GM12878 (cell line): ENCODE data around the gene WDR45B.

ENCODE experiments used
- CREB1 ChIP-seq: IDR thresholded peaks from 2 replicates; pipeline ENCODE4 v1.6.1; 2012; ENCODE audit warnings: low read depth, mild to moderate bottlenecking, inconsistent platforms
- FOXK2 ChIP-seq: fragments of 450-650 bp; IDR thresholded peaks from 2 replicates; pipeline ENCODE4 v1.6.1; 2017; ENCODE audit warnings: mild to moderate bottlenecking, moderate library complexity
- HDGF ChIP-seq: fragments of 450-650 bp; IDR thresholded peaks from 2 replicates; pipeline ENCODE4 v1.6.1; 2016; ENCODE audit warnings: antibody characterized with exemption
- MTA2 ChIP-seq: fragments of 450-650 bp; IDR thresholded peaks from 2 replicates; pipeline ENCODE4 v1.6.1; 2016; ENCODE audit warnings: low read depth, mild to moderate bottlenecking, moderate library complexity
- MYB ChIP-seq: fragments of 150-350 bp; IDR thresholded peaks from 2 replicates; pipeline ENCODE4 v1.6.1; 2014; ENCODE audit warnings: mild to moderate bottlenecking, low read depth, low read length, borderline replicate concordance
- NFIC ChIP-seq: IDR thresholded peaks from 2 replicates; pipeline ENCODE4 v1.6.1; 2012; ENCODE audit warnings: low read depth, mild to moderate bottlenecking, inconsistent platforms, low read length, moderate library complexity
- POLR2A ChIP-seq: IDR thresholded peaks from 2 replicates; pipeline ENCODE4 v1.6.1; 2011; ENCODE audit warnings: low read depth, mild to moderate bottlenecking, low read length
- ZNF274 ChIP-seq: IDR thresholded peaks from one replicate; pipeline ENCODE4 v1.8.0; 2011; ENCODE audit not compliant: insufficient read length, insufficient read depth
- TF ChIP-seq, protein P1 (sequence below), 3 experiments: IDR thresholded peaks in 2 of 3; conservative IDR thresholded peaks in 1 of 3; 2 replicates each; pipeline ENCODE4 v1.5.1; 2011; ENCODE audit warnings: low read depth in 3 of 3, low read length in 3 of 3, mild to moderate bottlenecking in 3 of 3, control low read depth in 2 of 3, moderate library complexity in 2 of 3, inconsistent platforms in 1 of 3, mixed read lengths in 1 of 3; ENCODE audit not compliant: control insufficient read depth in 2 of 3, insufficient read depth in 1 of 3; ENCODE audit errors: extremely low read depth in 1 of 3
- TF ChIP-seq, protein P2 (sequence below): fragments of 450-650 bp; IDR thresholded peaks from 2 replicates; pipeline ENCODE4 v1.6.1; 2017; ENCODE audit warnings: mild to moderate bottlenecking, moderate library complexity

DNA sequence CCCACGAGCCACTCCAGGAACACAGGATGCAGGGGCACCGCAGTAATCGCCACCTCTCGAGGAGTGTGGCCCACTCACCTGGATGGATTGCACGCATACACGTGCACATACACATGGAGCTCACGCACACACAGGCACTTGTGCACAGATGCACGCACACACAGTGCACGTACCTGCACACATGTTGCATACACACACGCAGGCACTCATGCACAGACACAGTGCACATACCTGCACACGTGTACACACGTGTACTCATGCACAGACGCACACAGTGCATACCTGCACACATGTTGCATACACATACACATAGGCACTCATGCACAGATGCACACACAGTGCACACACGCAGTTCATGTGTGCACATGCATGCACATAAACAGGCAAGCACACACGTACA is 11.6 kb upstream of the WDR45B start:
- no peak for TF ChIP-seq FOXK2
- TF ChIP-seq MTA2 = no peak
- TF ChIP-seq MYB = no peak
- TF ChIP-seq CREB1 = no peak
- TF ChIP-seq, protein P1, sequence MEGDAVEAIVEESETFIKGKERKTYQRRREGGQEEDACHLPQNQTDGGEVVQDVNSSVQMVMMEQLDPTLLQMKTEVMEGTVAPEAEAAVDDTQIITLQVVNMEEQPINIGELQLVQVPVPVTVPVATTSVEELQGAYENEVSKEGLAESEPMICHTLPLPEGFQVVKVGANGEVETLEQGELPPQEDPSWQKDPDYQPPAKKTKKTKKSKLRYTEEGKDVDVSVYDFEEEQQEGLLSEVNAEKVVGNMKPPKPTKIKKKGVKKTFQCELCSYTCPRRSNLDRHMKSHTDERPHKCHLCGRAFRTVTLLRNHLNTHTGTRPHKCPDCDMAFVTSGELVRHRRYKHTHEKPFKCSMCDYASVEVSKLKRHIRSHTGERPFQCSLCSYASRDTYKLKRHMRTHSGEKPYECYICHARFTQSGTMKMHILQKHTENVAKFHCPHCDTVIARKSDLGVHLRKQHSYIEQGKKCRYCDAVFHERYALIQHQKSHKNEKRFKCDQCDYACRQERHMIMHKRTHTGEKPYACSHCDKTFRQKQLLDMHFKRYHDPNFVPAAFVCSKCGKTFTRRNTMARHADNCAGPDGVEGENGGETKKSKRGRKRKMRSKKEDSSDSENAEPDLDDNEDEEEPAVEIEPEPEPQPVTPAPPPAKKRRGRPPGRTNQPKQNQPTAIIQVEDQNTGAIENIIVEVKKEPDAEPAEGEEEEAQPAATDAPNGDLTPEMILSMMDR (IDR thresholded peaks at IDR 0.05 in 2 of 3, conservative IDR thresholded peaks at IDR 0.05 in 1 of 3; ENCODE audit: control insufficient read depth in 2 of 3, extremely low read depth in 1 of 3, insufficient read depth in 1 of 3, low read depth in 3 of 3, low read length in 3 of 3) = no peak
- TF ChIP-seq, protein P2, sequence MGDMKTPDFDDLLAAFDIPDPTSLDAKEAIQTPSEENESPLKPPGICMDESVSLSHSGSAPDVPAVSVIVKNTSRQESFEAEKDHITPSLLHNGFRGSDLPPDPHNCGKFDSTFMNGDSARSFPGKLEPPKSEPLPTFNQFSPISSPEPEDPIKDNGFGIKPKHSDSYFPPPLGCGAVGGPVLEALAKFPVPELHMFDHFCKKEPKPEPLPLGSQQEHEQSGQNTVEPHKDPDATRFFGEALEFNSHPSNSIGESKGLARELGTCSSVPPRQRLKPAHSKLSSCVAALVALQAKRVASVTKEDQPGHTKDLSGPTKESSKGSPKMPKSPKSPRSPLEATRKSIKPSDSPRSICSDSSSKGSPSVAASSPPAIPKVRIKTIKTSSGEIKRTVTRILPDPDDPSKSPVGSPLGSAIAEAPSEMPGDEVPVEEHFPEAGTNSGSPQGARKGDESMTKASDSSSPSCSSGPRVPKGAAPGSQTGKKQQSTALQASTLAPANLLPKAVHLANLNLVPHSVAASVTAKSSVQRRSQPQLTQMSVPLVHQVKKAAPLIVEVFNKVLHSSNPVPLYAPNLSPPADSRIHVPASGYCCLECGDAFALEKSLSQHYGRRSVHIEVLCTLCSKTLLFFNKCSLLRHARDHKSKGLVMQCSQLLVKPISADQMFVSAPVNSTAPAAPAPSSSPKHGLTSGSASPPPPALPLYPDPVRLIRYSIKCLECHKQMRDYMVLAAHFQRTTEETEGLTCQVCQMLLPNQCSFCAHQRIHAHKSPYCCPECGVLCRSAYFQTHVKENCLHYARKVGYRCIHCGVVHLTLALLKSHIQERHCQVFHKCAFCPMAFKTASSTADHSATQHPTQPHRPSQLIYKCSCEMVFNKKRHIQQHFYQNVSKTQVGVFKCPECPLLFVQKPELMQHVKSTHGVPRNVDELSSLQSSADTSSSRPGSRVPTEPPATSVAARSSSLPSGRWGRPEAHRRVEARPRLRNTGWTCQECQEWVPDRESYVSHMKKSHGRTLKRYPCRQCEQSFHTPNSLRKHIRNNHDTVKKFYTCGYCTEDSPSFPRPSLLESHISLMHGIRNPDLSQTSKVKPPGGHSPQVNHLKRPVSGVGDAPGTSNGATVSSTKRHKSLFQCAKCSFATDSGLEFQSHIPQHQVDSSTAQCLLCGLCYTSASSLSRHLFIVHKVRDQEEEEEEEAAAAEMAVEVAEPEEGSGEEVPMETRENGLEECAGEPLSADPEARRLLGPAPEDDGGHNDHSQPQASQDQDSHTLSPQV = no peak
- TF ChIP-seq POLR2A = no peak
- no peak for TF ChIP-seq ZNF274
- no peak for TF ChIP-seq HDGF
- TF ChIP-seq NFIC = no peak
